HPDE6-E6E7 (cell line): ENCODE measurements around the gene HS3ST2.
"Not testable (repeated sequence)": the region's sequence is repeated elsewhere in the genome, so short reads cannot be mapped to it uniquely, and the experiment has no call there.

ENCODE experiments used
- DNase-seq: peaks from one replicate; pipeline ENCODE4 v3.0.0; 2011; ENCODE audit warnings: missing footprints; ENCODE audit errors: extremely low spot score

Gene HS3ST2

GRCh38 chr16:22813223-22813947 lies 577 bp upstream of the HS3ST2 start:
- DNase-seq, result peak; percentile 32

DNA sequence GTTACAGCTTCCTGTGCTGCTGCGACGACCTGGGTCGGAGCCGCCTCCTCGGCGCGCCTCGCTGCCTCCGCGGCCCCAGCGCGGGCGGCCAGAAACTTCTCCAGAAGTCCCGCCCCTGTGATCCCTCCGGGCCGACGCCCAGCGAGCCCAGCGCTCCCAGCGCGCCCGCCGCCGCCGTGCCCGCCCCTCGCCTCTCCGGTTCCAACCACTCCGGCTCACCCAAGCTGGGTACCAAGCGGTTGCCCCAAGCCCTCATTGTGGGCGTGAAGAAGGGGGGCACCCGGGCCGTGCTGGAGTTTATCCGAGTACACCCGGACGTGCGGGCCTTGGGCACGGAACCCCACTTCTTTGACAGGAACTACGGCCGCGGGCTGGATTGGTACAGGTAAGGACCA lies 746 bp downstream of the HS3ST2 start:
- no peak for DNase-seq

DNA sequence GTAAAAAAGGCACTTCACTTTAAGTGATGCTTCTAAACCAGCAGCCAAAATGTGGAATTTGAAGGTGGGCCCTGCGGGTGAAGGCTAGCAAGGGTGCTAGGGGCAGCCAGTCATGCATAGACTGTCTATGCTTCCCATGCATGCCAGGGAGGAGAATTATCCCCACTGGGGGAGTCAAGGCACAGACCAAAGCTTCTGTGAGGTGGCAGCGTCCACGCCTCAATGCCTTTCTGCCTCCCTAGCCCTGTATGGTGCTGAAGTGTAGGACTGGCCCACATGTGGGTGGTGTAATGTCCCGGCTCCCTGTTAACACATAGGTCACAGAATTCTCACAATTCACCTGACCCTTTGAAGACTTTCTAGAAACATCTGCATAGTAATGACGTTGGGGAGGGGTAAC lies 1.9 kb downstream of the HS3ST2 start:
- no peak for DNase-seq

DNA sequence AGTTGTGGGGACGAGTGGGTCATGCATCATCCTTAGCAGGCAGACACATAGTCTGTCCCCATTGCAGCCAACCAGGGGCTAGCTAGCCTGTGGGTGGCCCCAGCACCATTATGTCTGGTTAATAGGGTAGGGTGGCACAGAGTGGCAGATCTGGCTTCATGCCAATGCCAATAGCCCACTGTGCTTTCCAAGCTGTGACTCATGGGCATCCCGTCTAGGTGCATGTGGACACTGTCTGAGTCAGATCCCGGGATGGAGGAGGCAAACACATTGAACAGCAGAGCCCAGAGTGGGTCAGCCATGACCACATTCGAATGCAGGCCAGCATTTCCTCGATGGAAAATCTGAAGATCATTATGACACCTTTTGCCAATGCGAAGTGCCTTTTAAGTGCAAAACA lies 2.5 kb downstream of the HS3ST2 start:
- no peak for DNase-seq

DNA sequence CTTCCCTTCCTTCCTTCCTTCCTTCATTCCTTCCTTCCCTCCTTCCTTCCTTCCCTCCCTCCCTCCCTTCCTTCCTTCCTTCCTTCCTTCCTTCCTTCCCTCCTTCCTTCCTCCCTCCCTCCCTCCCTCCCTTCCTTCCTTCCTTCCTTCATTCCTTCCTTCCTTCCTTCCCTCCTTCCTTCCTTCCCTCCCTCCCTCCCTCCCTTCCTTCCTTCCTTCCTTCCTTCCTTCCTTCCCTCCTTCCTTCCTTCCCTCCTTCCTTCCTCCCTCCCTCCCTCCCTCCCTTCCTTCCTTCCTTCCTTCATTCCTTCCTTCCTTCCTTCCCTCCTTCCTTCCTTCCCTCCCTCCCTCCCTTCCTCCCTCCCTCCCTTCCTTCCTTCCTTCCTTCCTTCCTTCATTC lies 4.8 kb downstream of the HS3ST2 start:
- not testable (repeated sequence) for DNase-seq

- no peak for DNase-seq
Observed at GRCh38 chr16:22838681-22839080, 24.7 kb downstream of the HS3ST2 start.

- not testable (repeated sequence) for DNase-seq
Observed at GRCh38 chr16:22842031-22842430, 28.1 kb downstream of the HS3ST2 start.

- no peak for DNase-seq
Observed at GRCh38 chr16:22843122-22843521, 29.2 kb downstream of the HS3ST2 start.

DNA sequence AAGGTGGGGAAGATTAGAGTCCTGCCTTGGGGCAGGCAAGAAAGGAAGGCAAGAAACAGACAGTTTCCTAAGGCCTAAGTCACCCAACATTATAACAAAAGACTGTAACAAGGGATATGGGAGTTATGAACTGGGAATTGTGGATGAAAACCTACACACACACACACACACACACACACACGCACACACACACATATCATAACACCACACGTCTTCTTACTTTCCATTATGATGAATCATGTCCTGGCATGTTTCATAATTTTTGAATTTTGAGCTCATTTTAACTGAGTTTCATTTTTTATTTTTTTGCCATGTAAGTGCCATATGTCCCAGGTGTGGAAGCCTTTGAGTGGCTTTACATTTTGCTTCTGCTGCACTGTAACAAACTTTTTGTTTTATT lies 29.9 kb downstream of the HS3ST2 start:
- DNase-seq, result no peak

- DNase-seq, result no peak
Observed at GRCh38 chr16:22844416-22844815, 30.5 kb downstream of the HS3ST2 start.

- DNase-seq, result no peak
Observed at GRCh38 chr16:22847100-22847499, 33.1 kb downstream of the HS3ST2 start.

- no peak for DNase-seq
Observed at GRCh38 chr16:22847690-22848089, 33.7 kb downstream of the HS3ST2 start.

DNA sequence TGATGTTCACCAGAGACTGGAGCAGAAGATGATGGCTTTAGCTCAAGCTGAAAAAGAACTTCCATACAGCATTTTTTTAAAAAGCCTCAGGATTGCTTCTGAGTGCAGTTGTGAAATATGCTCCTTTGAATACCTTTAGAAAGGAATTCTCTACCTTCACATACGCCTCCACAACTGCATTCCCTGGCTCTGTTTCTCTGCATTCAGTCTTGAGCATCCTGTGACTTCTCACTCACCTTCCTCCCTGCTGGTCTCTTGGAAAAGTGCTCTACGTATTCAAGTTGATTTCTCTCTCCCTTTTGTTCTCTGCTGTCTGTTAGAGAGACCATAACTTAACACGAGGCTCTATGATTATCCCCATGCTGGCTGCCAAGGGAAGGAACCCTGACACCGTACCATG lies 34.5 kb downstream of the HS3ST2 start:
- no peak for DNase-seq

DNA sequence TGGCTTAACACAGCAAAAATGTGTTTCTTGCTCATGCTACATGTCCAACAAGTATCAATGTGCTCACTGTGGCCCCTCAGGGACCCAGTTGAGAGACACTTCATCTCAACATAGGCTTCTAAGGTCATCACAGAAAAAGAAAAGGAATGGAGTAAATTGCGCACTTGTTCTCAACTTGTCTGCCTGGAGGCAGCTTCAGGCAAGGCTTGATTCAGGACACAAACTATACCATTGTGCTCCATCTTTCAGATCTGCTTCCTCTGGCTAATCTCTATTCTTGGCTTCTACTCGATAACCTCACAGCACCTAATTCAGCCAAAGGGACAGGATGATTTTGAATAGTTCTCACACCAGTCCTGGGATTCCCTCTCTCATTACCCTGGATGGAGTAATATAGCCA lies 35.6 kb downstream of the HS3ST2 start:
- no peak for DNase-seq

GRCh38 chr16:22855231-22855630 lies 41.3 kb downstream of the HS3ST2 start:
- no peak for DNase-seq

GRCh38 chr16:22857296-22858025 lies 43.5 kb downstream of the HS3ST2 start:
- no peak for DNase-seq

GRCh38 chr16:22859925-22860324 lies 46.0 kb downstream of the HS3ST2 start:
- no peak for DNase-seq

GRCh38 chr16:22861580-22861979 lies 47.6 kb downstream of the HS3ST2 start:
- no peak for DNase-seq

GRCh38 chr16:22862046-22862445 lies 48.1 kb downstream of the HS3ST2 start:
- no peak for DNase-seq

GRCh38 chr16:22864375-22864774 lies 50.4 kb downstream of the HS3ST2 start:
- DNase-seq, result no peak

- no peak for DNase-seq
Observed at GRCh38 chr16:22868593-22869224, 54.7 kb downstream of the HS3ST2 start.

DNA sequence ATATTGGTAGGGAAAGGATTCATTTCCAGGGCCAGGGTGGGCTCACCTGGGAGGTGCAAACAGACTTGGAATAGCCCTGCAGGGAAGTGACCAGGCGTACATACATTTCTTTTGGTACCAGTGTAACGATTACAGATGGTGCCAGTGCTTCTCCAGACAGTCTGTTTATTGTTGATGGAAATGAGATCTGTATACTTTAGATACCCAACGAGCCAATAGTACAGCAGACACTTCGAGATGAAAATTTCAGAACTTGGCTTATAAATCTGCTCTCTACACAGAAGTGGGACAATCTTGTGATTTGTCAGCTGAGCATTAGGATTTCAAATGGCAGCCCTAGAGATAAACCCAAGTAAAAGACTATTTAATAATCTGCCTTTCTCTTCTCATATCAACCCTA lies 57.9 kb downstream of the HS3ST2 start:
- DNase-seq, result no peak

GRCh38 chr16:22874394-22874793 lies 60.4 kb downstream of the HS3ST2 start:
- DNase-seq, result no peak
